SKM-1 treated with dmso at 0.1 percent for 144 hours (cell line): Measurements from ENCODE around the gene PFKP.

Experiments
- DNase-seq: peaks from one replicate; lab custom pipeline; 2025; ENCODE audit not compliant: unreplicated experiment; lab: John Stamatoyannopoulos, UW

Gene PFKP

GRCh38 chr10:3185386-3185785, 118.0 kb downstream of the PFKP start:
- DNase-seq, result no peak

GRCh38 chr10:3186368-3186767, 119.0 kb downstream of the PFKP start:
- DNase-seq, result no peak
